HepG2 (cell line): Measurements from ENCODE around the gene NOM1.

Experiments
- AFF4 ChIP-seq: sonication (generic); formaldehyde crosslinking; IDR thresholded peaks from 2 replicates; pipeline ENCODE4 v1.4.0; 2020; ENCODE audit warnings: missing genetic modification reagents
- ZFP36 ChIP-seq: fragments of 150-350 bp; IDR thresholded peaks from 2 replicates; pipeline ENCODE4 v1.6.1; 2018; ENCODE audit warnings: borderline replicate concordance, low read length, low read depth; ENCODE audit not compliant: partially characterized antibody
- TF ChIP-seq, protein P1 (sequence below): fragments of 450-650 bp; IDR thresholded peaks from 2 replicates; pipeline ENCODE4 v1.6.1; 2017; ENCODE audit warnings: mild to moderate bottlenecking
- TF ChIP-seq, protein P2 (sequence below): sonication (generic); formaldehyde crosslinking; IDR thresholded peaks from 2 replicates; pipeline ENCODE4 v1.5.0; 2020; ENCODE audit warnings: mild to moderate bottlenecking, missing genetic modification reagents, moderate library complexity

- TF ChIP-seq ZFP36 (no peak), AFF4 (CRISPR knock-in tag) (no peak)
- TF ChIP-seq, protein P1, sequence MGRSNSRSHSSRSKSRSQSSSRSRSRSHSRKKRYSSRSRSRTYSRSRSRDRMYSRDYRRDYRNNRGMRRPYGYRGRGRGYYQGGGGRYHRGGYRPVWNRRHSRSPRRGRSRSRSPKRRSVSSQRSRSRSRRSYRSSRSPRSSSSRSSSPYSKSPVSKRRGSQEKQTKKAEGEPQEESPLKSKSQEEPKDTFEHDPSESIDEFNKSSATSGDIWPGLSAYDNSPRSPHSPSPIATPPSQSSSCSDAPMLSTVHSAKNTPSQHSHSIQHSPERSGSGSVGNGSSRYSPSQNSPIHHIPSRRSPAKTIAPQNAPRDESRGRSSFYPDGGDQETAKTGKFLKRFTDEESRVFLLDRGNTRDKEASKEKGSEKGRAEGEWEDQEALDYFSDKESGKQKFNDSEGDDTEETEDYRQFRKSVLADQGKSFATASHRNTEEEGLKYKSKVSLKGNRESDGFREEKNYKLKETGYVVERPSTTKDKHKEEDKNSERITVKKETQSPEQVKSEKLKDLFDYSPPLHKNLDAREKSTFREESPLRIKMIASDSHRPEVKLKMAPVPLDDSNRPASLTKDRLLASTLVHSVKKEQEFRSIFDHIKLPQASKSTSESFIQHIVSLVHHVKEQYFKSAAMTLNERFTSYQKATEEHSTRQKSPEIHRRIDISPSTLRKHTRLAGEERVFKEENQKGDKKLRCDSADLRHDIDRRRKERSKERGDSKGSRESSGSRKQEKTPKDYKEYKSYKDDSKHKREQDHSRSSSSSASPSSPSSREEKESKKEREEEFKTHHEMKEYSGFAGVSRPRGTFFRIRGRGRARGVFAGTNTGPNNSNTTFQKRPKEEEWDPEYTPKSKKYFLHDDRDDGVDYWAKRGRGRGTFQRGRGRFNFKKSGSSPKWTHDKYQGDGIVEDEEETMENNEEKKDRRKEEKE = no peak
- TF ChIP-seq, protein P2, sequence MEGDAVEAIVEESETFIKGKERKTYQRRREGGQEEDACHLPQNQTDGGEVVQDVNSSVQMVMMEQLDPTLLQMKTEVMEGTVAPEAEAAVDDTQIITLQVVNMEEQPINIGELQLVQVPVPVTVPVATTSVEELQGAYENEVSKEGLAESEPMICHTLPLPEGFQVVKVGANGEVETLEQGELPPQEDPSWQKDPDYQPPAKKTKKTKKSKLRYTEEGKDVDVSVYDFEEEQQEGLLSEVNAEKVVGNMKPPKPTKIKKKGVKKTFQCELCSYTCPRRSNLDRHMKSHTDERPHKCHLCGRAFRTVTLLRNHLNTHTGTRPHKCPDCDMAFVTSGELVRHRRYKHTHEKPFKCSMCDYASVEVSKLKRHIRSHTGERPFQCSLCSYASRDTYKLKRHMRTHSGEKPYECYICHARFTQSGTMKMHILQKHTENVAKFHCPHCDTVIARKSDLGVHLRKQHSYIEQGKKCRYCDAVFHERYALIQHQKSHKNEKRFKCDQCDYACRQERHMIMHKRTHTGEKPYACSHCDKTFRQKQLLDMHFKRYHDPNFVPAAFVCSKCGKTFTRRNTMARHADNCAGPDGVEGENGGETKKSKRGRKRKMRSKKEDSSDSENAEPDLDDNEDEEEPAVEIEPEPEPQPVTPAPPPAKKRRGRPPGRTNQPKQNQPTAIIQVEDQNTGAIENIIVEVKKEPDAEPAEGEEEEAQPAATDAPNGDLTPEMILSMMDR (CRISPR knock-in tag) = no peak
These were observed 70.4 kb downstream of the NOM1 start for GRCh38 chr7:157019718-157020451.
